GM18858 (cell line): ENCODE measurements around the gene TTC28.
"Not testable (repeated sequence)": the region's sequence is repeated elsewhere in the genome, so short reads cannot be mapped to it uniquely, and the experiment has no call there.

Source experiments
- ATAC-seq: cut with Tn5 transposase; IDR thresholded peaks from one replicate; pipeline ENCODE4 v1.9.1; 2021; ENCODE audit not compliant: unreplicated experiment

Gene TTC28

GRCh38 chr22:28678170-28678569, 1.5 kb downstream of the TTC28 start:
- not testable (repeated sequence) for ATAC-seq

DNA sequence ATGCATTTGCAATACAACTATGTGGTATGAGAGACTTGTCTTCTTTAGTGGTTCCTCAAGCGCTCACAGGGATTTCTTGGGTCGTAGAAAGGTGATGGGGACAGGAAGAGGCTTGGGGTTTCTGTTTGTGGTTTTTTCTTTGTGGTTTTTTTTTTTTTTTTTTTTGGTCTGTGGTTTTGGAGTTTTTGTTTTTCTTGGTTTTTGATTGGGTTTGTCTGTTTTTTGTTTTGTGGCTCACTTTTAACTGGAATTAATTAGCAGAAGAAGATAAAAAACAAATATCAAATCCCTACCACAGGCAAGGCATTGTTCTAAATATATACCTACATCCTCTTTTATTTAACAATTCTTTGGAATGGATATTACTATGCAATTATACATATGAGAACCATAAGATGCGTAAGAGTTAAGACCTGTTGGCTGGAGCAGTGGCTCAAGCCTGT, 5.5 kb downstream of the TTC28 start:
- no peak for ATAC-seq

DNA sequence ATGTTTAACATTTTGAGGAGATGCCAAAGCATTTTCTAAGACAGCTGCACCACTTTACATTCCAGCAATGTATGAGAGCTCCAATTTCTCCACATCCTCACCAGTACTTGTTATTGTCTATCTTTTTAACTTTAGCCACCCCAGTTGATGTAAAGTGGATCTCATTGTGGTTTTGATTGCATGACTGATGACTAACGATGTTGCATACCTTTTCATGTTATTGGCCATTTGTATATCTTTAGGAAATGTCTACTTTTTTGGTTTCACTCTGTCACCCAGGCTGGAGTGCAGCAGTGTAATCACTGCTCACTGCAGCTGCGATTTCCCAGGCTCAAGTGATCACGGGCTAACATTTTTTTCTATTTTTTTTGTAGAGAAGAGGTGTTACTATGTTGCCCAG, 8.9 kb downstream of the TTC28 start:
- no peak for ATAC-seq

DNA sequence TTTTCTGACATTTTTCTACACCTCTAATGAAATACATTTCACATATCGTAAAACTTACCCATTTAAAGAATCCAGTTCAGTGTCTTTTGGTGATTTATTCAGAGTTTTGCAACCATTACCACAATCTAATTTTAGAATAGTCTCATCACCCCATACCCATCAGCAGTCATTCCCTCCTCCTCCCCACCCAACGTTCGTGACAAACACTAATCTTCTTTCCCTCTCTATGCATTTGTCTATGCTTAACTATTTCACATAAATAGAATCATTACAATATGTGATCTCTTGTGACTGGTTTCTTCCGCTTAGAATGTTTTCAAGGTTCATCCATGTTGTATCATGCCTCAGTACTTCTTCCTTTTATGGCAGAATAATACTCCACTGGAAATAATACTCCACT, 9.5 kb downstream of the TTC28 start:
- ATAC-seq = no peak

DNA sequence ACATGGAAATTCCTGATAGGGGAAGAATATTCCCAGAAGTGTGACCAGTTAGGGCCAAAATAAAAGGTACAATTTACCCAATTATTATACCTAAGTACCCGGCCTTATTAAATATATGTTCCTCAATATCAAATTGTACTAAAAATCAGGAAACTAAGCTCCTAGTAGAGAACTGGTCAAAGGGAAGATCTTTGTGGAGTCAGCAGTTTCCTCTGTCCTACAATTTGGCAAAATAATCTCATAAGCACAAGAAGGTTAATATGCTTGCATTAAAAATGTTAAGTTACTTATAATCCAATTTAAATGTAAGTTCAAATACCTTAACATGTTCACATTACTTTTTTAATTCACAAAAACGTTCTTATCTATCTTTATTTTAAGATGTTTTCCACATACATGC, 10.3 kb downstream of the TTC28 start:
- no peak for ATAC-seq

DNA sequence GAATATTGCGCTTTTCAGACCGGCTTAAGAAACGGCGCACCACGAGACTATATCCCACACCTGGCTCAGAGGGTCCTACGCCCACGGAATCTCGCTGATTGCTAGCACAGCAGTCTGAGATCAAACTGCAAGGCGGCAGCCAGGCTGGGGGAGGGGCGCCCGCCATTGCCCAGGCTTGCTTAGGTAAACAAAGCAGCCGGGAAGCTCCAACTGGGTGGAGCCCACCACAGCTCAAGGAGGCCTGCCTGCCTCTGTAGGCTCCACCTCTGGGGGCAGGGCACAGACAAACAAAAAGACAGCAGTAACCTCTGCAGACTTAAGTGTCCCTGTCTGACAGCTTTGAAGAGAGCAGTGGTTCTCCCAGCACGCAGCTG, 16.1 kb downstream of the TTC28 start:
- ATAC-seq = not testable (repeated sequence)

- ATAC-seq = no peak
Observed at GRCh38 chr22:28658448-28658847, 21.2 kb downstream of the TTC28 start.

GRCh38 chr22:28656181-28656580, 23.5 kb downstream of the TTC28 start:
- ATAC-seq = no peak

GRCh38 chr22:28650463-28650862, 29.2 kb downstream of the TTC28 start:
- ATAC-seq = no peak

DNA sequence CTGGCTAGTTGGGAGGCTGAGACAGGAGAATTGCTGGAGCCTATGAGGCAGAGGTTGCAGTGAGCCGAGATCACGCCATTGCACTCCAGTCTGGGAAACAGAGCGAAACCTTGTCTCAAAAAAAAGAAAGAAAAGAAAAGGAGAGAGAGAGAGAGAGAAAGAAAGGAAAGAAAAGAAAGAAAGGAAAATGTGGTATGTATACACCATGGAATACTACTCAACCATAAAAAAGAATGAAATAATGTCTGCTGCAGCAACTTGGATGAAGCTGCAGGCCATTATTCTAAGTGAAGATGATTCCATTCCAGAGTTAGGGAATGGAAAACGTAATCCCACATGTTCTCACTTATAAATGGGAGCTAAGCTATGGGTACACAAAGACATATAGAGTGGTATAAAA, 30.8 kb downstream of the TTC28 start:
- ATAC-seq = no peak

DNA sequence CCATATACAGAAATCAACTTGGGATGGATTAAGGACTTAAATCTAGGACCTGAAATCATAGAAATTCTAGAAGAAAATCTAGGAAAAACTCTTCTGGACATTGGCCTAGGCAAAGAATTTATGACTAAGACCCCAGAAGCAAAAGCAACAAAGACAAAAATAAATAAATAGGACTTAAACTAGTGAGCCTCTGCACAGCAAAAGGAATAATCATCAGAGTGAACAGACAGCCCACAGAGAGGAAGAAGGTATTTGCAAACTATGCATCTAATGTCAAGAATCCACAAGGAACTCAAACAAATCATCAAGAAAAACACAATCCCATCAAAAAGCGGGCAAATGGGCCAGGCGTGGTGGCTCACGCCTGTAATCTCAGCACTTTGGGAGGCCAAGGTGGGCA, 32.4 kb downstream of the TTC28 start:
- ATAC-seq = no peak

- no peak for ATAC-seq
Observed at GRCh38 chr22:28639321-28639720, 40.3 kb downstream of the TTC28 start.

DNA sequence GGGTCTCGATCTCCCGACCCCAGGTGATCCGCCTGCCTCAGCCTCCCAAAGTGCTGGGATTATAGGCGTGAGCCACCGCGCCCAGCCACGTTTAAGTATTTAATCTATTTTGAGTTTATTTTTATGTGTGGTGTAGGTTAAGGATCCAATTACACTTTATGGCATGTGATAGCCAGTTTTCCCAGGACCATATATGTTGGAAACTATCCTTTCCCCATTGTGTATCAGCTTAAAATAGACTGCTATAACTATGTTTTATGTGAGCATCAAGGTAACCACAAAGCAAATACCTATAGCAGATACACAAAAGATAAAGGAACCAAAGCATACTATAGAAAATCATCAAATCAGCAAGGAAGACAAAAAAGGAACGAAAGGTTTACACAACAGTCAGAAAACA, 42.4 kb downstream of the TTC28 start:
- no peak for ATAC-seq

GRCh38 chr22:28630177-28630574, 49.5 kb downstream of the TTC28 start:
- no peak for ATAC-seq

DNA sequence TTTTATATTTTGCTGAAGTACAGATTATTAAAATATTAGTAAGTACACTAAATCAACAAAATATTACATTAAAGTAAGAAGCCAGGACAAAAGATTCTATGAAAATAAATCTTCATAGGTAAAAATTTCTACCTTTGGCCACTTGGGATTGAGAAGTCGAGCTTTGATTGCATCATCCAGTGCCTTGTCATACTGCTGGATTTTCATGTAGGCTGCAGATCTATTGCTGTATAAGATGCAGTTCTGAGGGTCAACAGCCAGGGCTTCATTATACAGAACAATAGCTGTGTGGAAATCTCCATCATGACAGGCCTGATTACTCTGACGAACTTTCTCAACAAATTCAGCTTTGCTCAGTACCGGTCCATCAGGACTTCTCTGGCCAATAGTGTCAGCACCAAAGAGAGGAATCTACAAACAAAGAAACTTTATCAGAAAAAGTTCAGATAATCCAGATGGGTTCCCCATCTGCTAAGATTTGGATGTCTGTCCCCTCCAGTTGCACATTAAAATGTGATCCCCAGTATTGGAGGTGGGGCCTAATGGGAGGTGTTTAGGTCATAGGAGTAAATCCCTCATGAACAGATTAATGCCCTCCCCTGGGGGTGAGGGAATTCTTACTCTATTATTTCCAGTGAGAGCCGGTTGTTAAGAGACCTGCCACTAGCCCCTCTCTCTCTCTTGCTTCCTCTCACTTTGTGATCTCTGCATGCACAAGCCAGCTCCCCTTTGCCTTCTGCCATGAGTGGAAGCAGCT, 50.0 kb downstream of the TTC28 start:
- ATAC-seq = no peak

GRCh38 chr22:28628766-28629165, 50.9 kb downstream of the TTC28 start:
- ATAC-seq = no peak

DNA sequence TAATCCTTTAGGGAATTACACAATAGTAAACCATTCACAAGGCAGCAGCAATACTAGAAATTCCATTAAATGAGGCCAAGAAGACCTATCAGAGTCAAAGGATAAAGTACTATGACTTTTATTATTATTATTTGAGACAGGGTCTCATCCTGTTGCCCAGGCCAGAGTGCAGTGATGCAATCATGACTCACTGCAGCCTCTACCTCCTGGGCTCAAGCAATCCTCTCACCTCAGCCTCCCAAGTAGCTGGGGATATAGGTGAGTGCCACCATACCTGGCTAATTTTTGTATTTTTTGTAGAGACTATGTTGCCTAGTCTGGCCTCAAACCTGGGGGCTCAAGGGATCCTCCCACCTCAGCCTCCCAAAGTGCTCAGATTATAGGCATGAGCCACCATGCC, 51.8 kb downstream of the TTC28 start:
- ATAC-seq = no peak

DNA sequence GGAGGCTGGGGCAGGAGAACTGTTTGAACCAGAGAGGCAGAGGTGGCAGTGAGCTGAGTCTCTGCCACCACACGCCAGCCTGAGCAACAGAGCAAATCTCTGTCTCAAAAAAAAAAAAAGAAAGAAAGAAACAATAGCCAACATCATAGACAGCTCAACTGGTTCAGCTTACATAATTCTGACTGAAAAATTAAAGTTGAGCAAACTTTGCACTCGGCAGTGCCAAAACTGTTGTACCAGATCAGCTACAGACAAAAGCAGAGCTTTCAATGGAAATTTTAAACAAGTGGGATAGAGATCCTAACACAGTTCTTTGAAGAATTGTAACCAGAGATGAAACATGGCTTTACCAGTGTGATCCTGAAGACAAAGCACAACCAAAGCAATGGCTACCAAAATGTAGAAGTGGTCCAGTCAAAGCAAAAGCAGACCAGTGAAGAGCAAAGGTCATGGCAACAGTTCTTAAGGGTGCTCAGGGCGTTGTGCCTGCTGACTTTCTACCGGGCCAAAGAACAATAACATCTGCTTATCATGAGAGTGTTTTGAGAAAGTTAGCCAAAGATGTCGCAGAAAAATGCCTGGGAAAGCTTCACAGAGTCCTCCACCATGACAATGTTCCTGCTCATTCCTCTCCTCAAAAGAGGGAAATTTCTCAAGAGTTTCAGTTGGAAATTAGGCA, 59.3 kb downstream of the TTC28 start:
- ATAC-seq = no peak

DNA sequence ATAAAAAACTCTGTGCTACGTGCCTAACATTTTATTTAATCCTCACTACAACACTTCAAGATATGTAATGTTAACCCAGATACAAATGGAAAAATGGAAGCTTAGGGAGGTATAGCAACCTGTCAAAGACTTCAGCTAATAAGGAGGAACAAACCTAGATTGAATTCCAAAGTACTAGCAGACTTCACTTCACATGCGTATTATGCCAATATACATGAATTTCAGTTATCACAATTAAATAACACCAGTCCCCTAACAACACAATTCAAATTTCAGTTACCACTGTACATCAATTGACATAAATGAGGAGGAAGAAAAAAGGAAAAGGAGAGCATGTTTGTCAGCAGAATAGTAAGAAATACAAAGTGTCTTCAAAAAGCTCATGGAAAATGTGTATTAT, 60.4 kb downstream of the TTC28 start:
- no peak for ATAC-seq

DNA sequence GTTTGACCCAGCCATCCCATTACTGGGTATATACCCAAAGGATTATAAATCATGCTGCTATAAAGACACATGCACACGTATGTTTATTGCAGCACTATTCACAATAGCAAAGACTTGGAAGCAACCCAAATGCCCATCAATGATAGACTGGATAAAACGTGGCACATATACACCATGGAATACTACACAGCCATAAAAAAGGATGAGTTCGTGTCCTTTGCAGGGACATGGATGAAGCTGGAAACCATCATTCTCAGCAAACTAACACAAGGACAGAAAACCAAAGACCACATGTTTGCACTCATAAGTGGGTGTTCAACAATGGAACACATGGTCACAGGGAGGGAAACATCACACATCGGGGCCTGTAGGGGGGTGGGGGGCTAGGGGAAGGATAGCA, 64.2 kb downstream of the TTC28 start:
- not testable (repeated sequence) for ATAC-seq

- no peak for ATAC-seq
Observed at GRCh38 chr22:28609921-28610320, 69.7 kb downstream of the TTC28 start.

GRCh38 chr22:28608546-28608945, 71.1 kb downstream of the TTC28 start:
- no peak for ATAC-seq

- no peak for ATAC-seq
Observed at GRCh38 chr22:28607795-28608194, 71.8 kb downstream of the TTC28 start.
